H9 (cell line): ENCODE data around the gene NOXA1. TPM values are rescaled to one million over a fixed set of nuclear protein-coding genes. Genes with fewer than 3 reads are reported as not detected.
"Not testable (repeated sequence)": the region's sequence is repeated elsewhere in the genome, so short reads cannot be mapped to it uniquely, and the experiment has no call there.

Experiments
- DNase-seq: peaks from one replicate; pipeline ENCODE4 v3.0.0-alpha.2; 2017
- H2AFZ ChIP-seq: one replicate; pipeline ENCODE4 v1.6.1; 2013; ENCODE audit warnings: mild to moderate bottlenecking, low read length, control low read depth, moderate library complexity
- H2AK5ac ChIP-seq: 2 replicates; pipeline ENCODE4 v1.6.1; 2013; ENCODE audit warnings: low read length, control low read depth, mixed read lengths; ENCODE audit not compliant: insufficient read length
- H2BK120ac ChIP-seq: one replicate; pipeline ENCODE4 v1.6.1; 2013; ENCODE audit warnings: low read depth, mild to moderate bottlenecking, low read length, control low read depth, inconsistent platforms; ENCODE audit not compliant: poor library complexity, severe bottlenecking
- H2BK12ac ChIP-seq: 2 replicates; pipeline ENCODE4 v1.6.1; 2013; ENCODE audit warnings: low read length, control low read depth, mixed read lengths, low read depth; ENCODE audit not compliant: insufficient read length
- H2BK15ac ChIP-seq: 2 replicates; pipeline ENCODE4 v1.6.1; 2013; ENCODE audit warnings: low read depth, low read length, control low read depth
- H2BK20ac ChIP-seq: one replicate; pipeline ENCODE4 v1.6.1; 2013; ENCODE audit warnings: low read depth, mild to moderate bottlenecking, low read length, control low read depth, inconsistent platforms; ENCODE audit not compliant: poor library complexity, severe bottlenecking
- H2BK5ac ChIP-seq: 2 replicates; pipeline ENCODE4 v1.6.1; 2013; ENCODE audit warnings: low read length, control low read depth, mixed read lengths; ENCODE audit not compliant: insufficient read length
- H3K14ac ChIP-seq: 2 replicates; pipeline ENCODE4 v1.6.1; 2013; ENCODE audit warnings: low read length, control low read depth; ENCODE audit not compliant: insufficient read depth
- H3K18ac ChIP-seq: 2 replicates; pipeline ENCODE4 v1.6.1; 2013; ENCODE audit warnings: low read depth, mild to moderate bottlenecking, mixed read lengths, low read length, control low read depth; ENCODE audit not compliant: insufficient read length
- H3K23ac ChIP-seq: 2 replicates; pipeline ENCODE4 v1.6.1; 2013; ENCODE audit warnings: low read length, control low read depth, mixed read lengths, low read depth; ENCODE audit not compliant: insufficient read length
- H3K23me2 ChIP-seq: 2 replicates; pipeline ENCODE4 v1.6.1; 2013; ENCODE audit warnings: low read depth, mild to moderate bottlenecking, mixed read lengths, low read length, control low read depth; ENCODE audit not compliant: insufficient read length, poor library complexity, severe bottlenecking
- H3K27ac ChIP-seq: 2 replicates; pipeline ENCODE4 v1.5.1; 2013; ENCODE audit warnings: low read length, control low read depth, mixed read lengths, low read depth; ENCODE audit not compliant: insufficient read length
- H3K27me3 ChIP-seq: 2 replicates; pipeline ENCODE4 v1.6.1; 2013; ENCODE audit warnings: low read length, control low read depth, inconsistent platforms; ENCODE audit not compliant: insufficient read depth
- H3K4ac ChIP-seq: 2 replicates; pipeline ENCODE4 v1.6.1; 2013; ENCODE audit warnings: low read depth, mild to moderate bottlenecking, control low read depth, inconsistent platforms, low read length, moderate library complexity
- H3K4me1 ChIP-seq: 2 replicates; pipeline ENCODE4 v1.6.1; 2013; ENCODE audit warnings: low read length, control low read depth, inconsistent platforms; ENCODE audit not compliant: insufficient read depth
- H3K4me2 ChIP-seq: 2 replicates; pipeline ENCODE4 v1.6.1; 2013; ENCODE audit warnings: low read length, control low read depth, mixed read lengths; ENCODE audit not compliant: insufficient read length, insufficient read depth
- H3K56ac ChIP-seq: 2 replicates; pipeline ENCODE4 v1.6.1; 2013; ENCODE audit warnings: low read depth, mild to moderate bottlenecking, mixed read lengths, low read length, control low read depth; ENCODE audit not compliant: insufficient read length
- H3K79me1 ChIP-seq: 2 replicates; pipeline ENCODE4 v1.6.1; 2013; ENCODE audit warnings: low read depth, mild to moderate bottlenecking, moderate library complexity, low read length, control low read depth, inconsistent platforms; ENCODE audit not compliant: insufficient read depth, poor library complexity, severe bottlenecking
- H3K79me2 ChIP-seq: 2 replicates; pipeline ENCODE4 v1.6.1; 2013; ENCODE audit warnings: low read length, control low read depth, inconsistent platforms; ENCODE audit not compliant: insufficient read depth
- H3K9ac ChIP-seq: 2 replicates; pipeline ENCODE4 v1.6.1; 2013; ENCODE audit warnings: low read length, control low read depth, mixed read lengths; ENCODE audit not compliant: insufficient read length; ENCODE audit errors: extremely low read depth
- H3K9me3 ChIP-seq: one replicate; pipeline ENCODE4 v1.6.1; 2013; ENCODE audit warnings: low read depth, low read length, inconsistent platforms; ENCODE audit not compliant: control insufficient read depth
- H3T11ph ChIP-seq: one replicate; pipeline ENCODE4 v1.6.1; 2013; ENCODE audit warnings: mild to moderate bottlenecking, low read length, control low read depth, inconsistent platforms
- H4K20me1 ChIP-seq: one replicate; pipeline ENCODE4 v1.6.1; 2013; ENCODE audit not compliant: control insufficient read depth, insufficient read length, insufficient read depth
- H4K5ac ChIP-seq: 2 replicates; pipeline ENCODE4 v1.6.1; 2013; ENCODE audit warnings: low read depth, mild to moderate bottlenecking, mixed read lengths, low read length, control low read depth; ENCODE audit not compliant: insufficient read length
- H4K8ac ChIP-seq: replicated peaks from 2 replicates; pipeline ENCODE4 v1.6.1; 2013; ENCODE audit warnings: low read length, control low read depth, mixed read lengths, low read depth; ENCODE audit not compliant: insufficient read length
- H4K91ac ChIP-seq: 2 replicates; pipeline ENCODE4 v1.6.1; 2013; ENCODE audit warnings: low read depth, mild to moderate bottlenecking, moderate library complexity, mixed read lengths, low read length, control low read depth; ENCODE audit not compliant: insufficient read length
- H3K27ac Mint-ChIP-seq, 3 experiments: 2 replicates in 2 of 3; 3 replicates in 1 of 3; pipeline ENCODE4 v1.8.0; 2020 to 2021; ENCODE audit warnings: mixed read lengths in 3 of 3, mild to moderate bottlenecking in 1 of 3, moderate library complexity in 1 of 3
- H3K27me3 Mint-ChIP-seq: 2 replicates; pipeline ENCODE4 v1.8.0; 2021; ENCODE audit warnings: low read depth, mild to moderate bottlenecking, moderate library complexity, mixed read lengths
- H3K36me3 Mint-ChIP-seq, 3 experiments: 2 replicates in 2 of 3; 3 replicates in 1 of 3; pipeline ENCODE4 v1.8.0; 2020 to 2021; ENCODE audit warnings: low read depth in 3 of 3, mixed read lengths in 3 of 3; ENCODE audit not compliant: insufficient read depth in 1 of 3
- H3K4me1 Mint-ChIP-seq, 2 experiments: 2 replicates each; pipeline ENCODE4 v1.8.0; 2020; ENCODE audit warnings: mixed read lengths in 2 of 2
- H3K4me3 Mint-ChIP-seq, 2 experiments: 2 replicates in 1 of 2; 3 replicates in 1 of 2; pipeline ENCODE4 v1.8.0; 2020 to 2021; ENCODE audit warnings: mild to moderate bottlenecking in 2 of 2, mixed read lengths in 2 of 2, moderate library complexity in 1 of 2
- H3K9me3 Mint-ChIP-seq, 2 experiments: 2 replicates in 1 of 2; 3 replicates in 1 of 2; pipeline ENCODE4 v1.8.0; 2020; ENCODE audit warnings: mild to moderate bottlenecking in 2 of 2, mixed read lengths in 2 of 2, moderate library complexity in 1 of 2
- CTCF ChIP-seq: fragments of 200-600 bp; sonication (generic); conservative IDR thresholded peaks from 3 replicates; pipeline ENCODE4 v1.8.0; 2021; ENCODE audit warnings: antibody characterized with exemption, mild to moderate bottlenecking
- WGBS: extraction: QIAGEN DNeasy Blood & Tissue Kit; methylation state at CpG from one replicate; pipeline ENCODE4 v1.1.7; 2013; ENCODE audit warnings: missing lambda C conversion rate, low lambda C conversion rate, mixed read lengths; ENCODE audit not compliant: insufficient read length; ENCODE audit errors: extremely low coverage; 5-methylcytosine and 5-hydroxymethylcytosine counted together
- total RNA-seq: library from RNA; stranded (reverse); gene quantifications from 2 replicates; pipeline ENCODE4 v1.2.1, GENCODE V29; 2021

The NOXA1 gene
- total RNA-seq, 1 experiment from 2014 or later, result 2.0 TPM

DNA sequence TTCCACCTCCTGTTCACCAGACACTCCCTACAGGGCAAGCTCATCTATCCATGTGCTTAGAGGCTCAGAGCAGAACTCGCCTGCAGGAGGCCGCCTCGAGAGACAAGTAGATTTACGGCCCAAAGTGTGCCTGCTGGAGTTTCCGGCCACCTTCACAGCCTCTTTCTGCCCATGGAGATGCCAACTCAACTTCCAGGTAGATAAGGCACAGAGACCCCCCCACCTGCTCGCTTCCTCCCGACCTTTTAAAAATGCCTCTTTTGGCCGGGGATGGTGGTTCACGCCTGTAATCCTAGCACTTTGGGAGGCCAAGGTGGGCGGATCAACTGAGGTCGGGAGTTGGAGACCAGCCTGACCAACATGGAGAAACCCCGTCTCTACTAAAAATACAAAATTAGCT is 46.8 kb upstream of the NOXA1 start:
- H2BK5ac ChIP-seq, result no peak overlapping the region
- H2AFZ ChIP-seq, result no peak overlapping the region
- H3K56ac ChIP-seq, result no peak overlapping the region
- H3K4me1 Mint-ChIP-seq, result no peaks in the 10 kb centered on the region
- H3K18ac ChIP-seq, result no peak overlapping the region
- H3T11ph ChIP-seq, result no peak overlapping the region
- H3K27me3 ChIP-seq, result no peaks in the 10 kb centered on the region
- no peak overlapping the region for H4K5ac ChIP-seq
- no peak overlapping the region for H3K9ac ChIP-seq
- H3K4me3 Mint-ChIP-seq, result no peak overlapping the region
- no peak overlapping the region for H3K4me2 ChIP-seq
- H3K14ac ChIP-seq, result no peak overlapping the region
- H3K36me3 Mint-ChIP-seq, result peaks cover 0 to 6% (median 0%) of the 10 kb centered on the region in 3 experiments; a peak in 1 of 7 replicates
- no peak overlapping the region for H2BK15ac ChIP-seq
- no peak overlapping the region for H2AK5ac ChIP-seq
- H3K79me1 ChIP-seq, result no peaks in the 10 kb centered on the region
- H3K23ac ChIP-seq, result no peak overlapping the region
- peaks cover 28% of the 10 kb centered on the region for H3K27me3 Mint-ChIP-seq
- H3K27ac Mint-ChIP-seq, result no peak overlapping the region
- no CpG with 5 or more reads among the region's 12 CpGs for WGBS
- H3K4ac ChIP-seq, result no peak overlapping the region
- no peak for TF ChIP-seq CTCF
- no peak overlapping the region for H3K27ac ChIP-seq
- H4K20me1 ChIP-seq, result no peaks in the 10 kb centered on the region
- no peaks in the 10 kb centered on the region for H3K9me3 ChIP-seq
- H2BK12ac ChIP-seq, result no peak overlapping the region
- no peaks in the 10 kb centered on the region for H3K4me1 ChIP-seq
- DNase-seq, result no peak
- H3K23me2 ChIP-seq, result no peaks in the 10 kb centered on the region
- no peak overlapping the region for H2BK20ac ChIP-seq
- no peaks in the 10 kb centered on the region for H3K79me2 ChIP-seq
- H2BK120ac ChIP-seq, result no peak overlapping the region
- H4K8ac ChIP-seq, result no peak overlapping the region
- no peak overlapping the region for H4K91ac ChIP-seq
- H3K9me3 Mint-ChIP-seq, result peaks cover 5 to 11% of the 10 kb centered on the region in 2 experiments; a peak in 3 of 5 replicates

GRCh38 chr9:137378688-137379410 is 44.3 kb upstream of the NOXA1 start:
- H2BK5ac ChIP-seq, H3K4ac ChIP-seq, H4K5ac ChIP-seq, H3K23ac ChIP-seq, H2BK20ac ChIP-seq, H3K23me2 ChIP-seq, H4K91ac ChIP-seq, H3K27ac ChIP-seq, H3K79me1 ChIP-seq, H3T11ph ChIP-seq, H3K9me3 ChIP-seq, H2BK15ac ChIP-seq, H3K18ac ChIP-seq, H2AFZ ChIP-seq, H3K9ac ChIP-seq, H3K4me3 Mint-ChIP-seq, H3K14ac ChIP-seq, H3K4me1 ChIP-seq, H3K27me3 ChIP-seq, H3K56ac ChIP-seq, H2BK120ac ChIP-seq, H2BK12ac ChIP-seq, H4K8ac ChIP-seq, H3K79me2 ChIP-seq, H3K4me2 ChIP-seq, H4K20me1 ChIP-seq, H3K36me3 Mint-ChIP-seq, H2AK5ac ChIP-seq, H3K4me1 Mint-ChIP-seq, DNase-seq: not testable (repeated sequence)
- Mint-ChIP-seq H3K27ac (0 out of 7 replicates have a peak overlapping the region, but pooled peaks of 1 of the 3 experiments have one; percentile 36), H3K27me3 (peaks cover 28% of the 10 kb centered on the region), H3K9me3 (peaks cover 5 to 11% of the 10 kb centered on the region in 2 experiments; a peak in 3 of 5 replicates)
- WGBS, result no CpG with 5 or more reads among the region's 37 CpGs
